Stimulated activated naive CD4-positive, alpha-beta T cell (primary cell): ENCODE measurements around the gene HDLBP.

Experiments
- DNase-seq, 6 experiments: peaks; one replicate each; lab custom pipeline; 2025; lab: John Stamatoyannopoulos, UW

The HDLBP gene

DNA sequence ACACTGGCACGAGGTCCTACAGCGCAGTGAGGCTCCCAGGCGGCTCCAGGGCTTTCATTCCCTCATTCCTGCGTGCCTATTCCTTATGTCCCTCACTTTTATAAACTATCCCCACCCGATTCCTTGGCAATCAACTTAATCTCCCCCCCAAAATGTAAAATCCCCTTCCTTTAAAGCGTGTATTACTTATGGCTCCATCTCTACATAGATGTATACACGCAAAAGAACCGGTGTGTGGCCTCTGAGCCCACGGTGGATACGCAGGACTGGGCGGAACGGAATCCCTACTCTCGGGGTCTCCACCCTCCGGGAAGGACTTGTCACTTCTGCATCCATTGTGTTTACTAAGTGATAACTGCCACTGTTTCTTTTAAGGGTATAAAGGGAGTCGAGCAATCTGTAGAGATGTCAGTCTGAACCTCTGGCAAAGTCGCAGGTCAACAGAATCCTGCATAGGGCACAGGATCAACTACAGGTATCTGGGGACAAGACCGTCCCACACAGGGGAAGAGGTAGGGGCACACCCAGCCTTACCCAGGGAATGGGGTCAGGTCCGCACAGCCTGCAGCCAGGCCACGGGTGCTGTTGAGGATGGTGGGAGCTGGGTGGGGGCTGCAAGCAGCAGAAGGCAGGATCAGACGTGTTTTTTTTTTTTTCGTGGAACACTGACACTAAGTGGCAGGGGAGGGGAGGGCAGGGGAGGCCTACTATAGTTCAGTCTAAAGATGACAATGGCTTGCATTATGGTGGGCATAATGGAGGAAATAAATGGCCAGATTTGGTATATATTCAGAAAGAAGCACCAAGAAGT lies 42.1 kb downstream of the HDLBP start:
- DNase-seq = peak in 2 of 6 experiments; percentile 4 to 17

GRCh38 chr2:241272303-241273209 lies 42.9 kb downstream of the HDLBP start:
- DNase-seq = peak in 4 of 6 experiments; percentile 26 to 46 (median 38)

GRCh38 chr2:241271706-241272302 lies 43.7 kb downstream of the HDLBP start:
- DNase-seq = peak; percentile 20 to 52 (median 37)

DNA sequence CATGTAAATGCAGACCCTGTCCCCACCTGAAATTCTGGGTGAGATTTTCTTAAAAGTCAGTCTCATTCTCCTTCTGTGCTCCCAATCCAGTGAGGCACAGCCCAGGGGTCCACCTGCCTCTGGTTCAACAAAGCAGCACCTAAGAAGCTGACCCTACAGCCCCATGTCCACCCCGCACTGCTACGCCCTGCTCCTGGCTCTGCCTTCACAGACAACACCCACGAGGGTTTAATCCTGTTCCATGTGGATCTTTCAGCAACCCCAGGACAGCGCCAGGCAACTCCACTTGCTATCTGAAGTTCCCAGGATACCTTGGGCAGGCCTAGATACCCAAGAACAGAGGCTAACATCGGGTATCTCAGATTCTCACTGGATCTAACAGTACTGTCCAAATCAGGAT lies 44.9 kb downstream of the HDLBP start:
- no peak for DNase-seq

DNA sequence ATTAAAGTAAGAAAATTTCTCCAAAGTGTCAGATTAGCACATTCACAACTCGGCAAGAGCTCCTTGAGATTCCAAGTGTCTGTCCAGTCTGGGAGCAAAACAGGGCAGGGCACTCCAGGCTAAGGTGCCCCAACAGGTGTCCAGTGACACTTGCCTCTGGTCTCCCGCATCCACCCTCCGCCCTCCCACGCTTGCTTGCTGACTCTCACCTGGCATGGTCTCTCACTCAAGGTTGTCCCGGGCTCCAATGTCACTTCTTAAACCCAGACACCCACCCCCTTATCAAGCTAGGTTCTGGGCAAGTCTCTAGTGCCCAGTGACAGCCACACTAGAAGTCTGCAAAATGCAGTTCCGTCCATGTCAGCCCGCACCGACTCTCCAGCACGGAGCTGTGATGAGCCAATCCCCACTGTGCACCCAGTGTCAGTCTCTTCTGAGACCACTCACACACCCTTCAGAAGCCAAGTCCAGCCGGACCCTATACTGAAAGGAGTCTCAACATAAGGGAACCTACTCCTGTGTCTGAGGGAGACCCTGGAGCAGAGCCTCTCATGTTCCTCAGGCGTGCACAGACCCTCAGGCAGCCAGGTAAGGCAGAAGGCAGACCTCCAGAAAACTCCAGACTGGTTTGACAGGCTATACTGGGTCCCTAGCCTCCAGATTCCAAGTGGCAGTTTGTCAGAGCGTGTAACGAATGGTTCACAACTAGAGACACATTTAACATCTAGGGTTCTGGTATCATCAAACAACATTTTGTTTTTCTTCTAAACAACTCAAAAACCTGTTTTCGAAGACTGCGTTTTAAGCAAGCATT lies 45.6 kb downstream of the HDLBP start:
- no peak for DNase-seq

GRCh38 chr2:241268716-241269445 lies 46.6 kb downstream of the HDLBP start:
- DNase-seq = no peak

- DNase-seq = no peak
Observed at GRCh38 chr2:241268306-241268705, 47.2 kb downstream of the HDLBP start.

DNA sequence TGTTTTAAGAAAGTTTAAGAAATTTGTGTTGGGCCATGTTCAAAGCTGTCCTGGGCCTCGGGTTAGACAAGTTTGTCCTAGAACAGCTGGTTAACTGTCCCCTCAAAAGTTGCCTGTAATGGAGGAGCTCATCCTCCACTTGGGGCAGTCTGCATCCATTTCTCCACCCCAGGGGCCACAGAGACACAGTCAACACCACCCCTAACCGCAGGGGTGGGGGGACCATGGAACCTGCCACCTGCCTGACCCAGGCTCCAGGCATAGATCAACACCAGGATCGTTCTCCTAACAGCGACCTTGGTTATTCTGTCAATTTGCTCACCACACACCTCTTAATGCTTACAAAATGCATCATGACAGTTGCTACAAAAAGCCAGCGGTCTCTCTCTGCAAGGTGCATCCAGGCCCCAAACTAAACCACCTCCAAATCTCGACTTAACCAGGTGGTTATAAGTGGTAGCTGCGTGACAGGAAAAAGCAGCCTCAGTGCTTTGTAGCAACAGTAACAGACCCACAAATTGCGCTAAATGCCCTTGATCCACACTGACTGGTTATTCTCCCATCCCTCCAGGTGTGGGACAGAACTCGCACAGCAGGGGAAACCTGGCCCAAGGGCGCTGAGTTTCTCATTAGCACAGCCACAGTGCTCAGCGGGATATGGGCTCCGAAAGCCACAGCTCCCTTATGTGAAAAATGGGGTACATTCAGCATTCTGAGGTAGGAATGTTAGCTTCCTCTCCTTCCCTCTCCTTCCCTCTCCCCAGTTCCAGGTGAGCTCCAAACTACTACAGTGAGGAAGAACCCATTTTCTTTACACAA lies 48.0 kb downstream of the HDLBP start:
- no peak for DNase-seq

DNA sequence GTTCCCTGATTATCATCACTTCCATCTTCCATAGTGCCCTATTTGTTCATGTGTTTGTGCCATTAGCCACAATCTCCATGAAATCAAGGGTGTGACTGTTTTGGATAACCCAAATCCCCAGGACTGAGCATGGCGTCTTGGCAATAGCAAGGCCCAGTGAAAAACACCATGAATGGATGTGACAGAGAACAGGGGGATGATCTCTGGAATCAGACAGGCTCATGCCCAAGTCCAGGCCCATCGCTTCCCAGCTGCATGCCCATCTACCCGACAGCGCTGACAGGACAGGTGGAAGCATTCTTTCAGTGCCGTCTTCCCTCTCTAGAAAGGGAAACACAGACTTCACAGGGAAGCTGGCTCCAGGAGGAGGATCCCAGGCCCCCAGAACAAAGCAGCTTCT lies 50.0 kb downstream of the HDLBP start:
- no peak for DNase-seq

DNA sequence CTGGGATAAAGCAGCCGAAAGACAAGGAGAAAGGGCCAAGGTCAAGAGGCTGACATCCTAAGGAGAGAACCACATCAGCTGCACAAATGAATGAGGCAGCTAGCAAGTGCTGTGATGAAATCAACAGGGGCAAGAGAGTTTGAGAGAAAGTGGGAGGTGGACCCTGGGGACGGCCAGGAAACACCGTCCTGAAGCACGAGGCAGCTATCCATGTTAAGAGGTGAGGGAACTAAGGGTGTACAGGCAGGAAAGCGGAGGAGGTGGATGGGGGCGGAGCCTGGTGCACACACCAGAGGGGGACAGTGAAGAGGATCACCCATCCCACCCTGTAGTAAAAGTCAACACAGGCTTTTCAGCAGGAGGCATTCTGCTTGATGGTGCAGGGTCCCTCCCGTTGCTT lies 52.4 kb downstream of the HDLBP start:
- DNase-seq = no peak

DNA sequence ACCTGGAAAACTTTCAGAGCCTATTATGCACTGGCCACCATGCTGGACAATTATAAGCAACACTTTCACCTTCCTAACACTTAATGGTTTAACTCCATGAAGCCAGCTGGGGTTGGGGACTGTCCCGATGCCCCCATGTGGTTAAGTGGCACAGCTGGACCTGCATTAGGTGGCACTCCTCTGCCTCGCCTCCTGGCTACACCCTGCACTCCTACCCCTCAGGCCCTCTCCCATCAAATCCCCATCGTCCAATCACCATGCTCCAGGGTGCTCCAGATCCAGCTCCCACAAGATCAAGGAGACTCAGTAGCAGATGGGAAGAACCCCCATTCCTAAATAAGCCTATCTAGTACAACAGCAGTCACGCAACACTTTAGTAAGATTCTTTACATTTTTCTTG lies 53.8 kb downstream of the HDLBP start:
- no peak for DNase-seq

GRCh38 chr2:241260911-241261310 lies 54.6 kb downstream of the HDLBP start:
- DNase-seq = no peak

DNA sequence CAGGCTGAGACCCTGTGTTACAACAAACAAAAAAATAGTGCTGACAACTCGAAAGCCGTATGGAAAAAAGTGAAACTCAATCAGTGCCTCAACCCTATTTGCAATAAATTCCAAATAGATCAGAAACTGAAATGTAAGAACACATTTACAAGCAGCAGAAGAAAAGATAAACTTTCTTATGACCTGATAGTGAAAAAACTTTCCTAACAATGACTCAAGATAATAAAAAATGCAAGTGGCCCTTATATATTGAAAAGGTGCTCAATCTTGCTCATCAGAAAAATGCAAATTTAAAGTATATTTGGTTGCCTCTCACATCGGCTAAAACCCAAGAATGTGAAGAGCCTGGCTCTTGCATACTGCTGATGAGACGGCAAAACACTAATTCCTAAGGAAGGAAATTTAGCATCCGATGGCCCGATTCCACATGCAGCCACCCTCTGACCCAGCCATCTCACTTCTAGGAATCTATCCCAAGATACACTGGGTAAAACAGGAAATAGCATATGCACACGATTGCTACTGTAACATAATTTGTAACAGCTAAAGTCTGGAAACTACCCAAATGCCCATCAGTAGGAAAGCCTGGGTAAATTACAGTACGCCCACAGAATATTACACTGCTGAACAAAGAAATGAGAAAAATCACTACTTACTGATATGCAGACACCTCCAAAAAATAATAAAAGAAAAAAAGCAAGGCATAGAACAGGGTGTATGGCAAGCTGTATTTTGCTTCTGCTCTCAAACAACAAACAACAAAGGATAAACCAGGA lies 56.8 kb downstream of the HDLBP start:
- DNase-seq = no peak

GRCh38 chr2:241257419-241258032 lies 57.9 kb downstream of the HDLBP start:
- DNase-seq = no peak

- no peak for DNase-seq
Observed at GRCh38 chr2:241256168-241256545, 59.3 kb downstream of the HDLBP start.

DNA sequence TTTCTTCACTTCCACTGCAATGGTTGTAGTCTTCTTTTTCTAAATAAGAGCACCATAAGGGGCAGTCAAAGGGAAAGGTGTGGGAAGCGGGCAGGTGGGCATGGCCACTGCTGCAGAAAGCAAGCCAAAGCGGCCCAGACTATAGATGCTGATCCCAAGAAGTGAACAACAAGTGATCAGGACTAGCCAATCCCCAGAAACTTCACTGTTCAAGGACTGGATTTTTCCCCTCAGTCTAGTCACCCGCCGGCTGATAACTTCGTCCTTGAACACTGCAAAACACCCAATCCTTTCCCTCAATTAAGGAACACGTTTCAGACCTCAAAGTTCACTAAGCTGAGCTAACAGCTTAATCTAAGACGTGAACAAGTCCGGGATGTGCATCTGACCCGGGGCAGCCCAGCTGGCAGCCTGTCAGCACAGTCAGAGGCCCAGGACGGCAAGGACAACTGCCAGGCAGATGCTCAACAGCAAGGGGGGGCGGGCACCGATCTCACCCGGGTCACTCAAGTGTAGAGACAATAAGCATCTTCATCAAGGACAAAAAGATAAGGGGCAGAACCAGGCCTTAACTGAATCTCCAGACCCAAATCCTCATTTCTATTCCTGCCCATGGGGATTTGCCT lies 59.8 kb downstream of the HDLBP start:
- DNase-seq = no peak

- DNase-seq = no peak
Observed at GRCh38 chr2:241254904-241255351, 60.5 kb downstream of the HDLBP start.

DNA sequence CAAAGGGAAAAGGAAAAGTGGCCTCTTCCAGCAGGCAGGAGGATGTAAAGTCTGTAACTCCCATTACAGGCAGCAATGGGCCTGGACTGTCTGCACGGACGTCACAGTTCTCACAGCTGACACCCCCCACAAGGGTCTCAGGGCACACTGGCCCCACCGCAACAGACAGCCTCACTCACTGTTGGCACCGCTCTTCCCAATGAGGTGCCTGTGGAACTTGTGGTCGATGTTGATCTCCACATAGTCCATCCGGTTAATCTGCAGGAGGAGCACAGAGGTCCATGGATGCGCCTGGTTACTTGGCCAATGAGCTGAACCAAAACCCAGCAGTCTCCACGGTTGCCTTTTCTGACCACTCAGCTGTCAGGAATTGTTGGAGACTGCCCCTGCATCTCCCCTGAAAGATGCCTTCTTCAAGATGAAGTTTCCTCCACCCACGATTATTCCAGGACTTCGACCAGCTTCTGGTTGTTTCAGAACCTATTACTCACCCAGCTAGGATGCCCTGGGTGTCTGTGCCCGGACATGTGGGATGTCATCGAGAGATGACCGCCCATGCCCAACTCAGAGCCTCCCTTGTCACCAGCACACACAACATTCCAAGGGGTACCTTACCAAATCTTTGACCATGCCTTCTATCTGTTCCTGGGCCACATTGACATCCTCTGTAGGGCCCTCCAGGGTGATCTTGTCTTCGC lies 62.5 kb downstream of the HDLBP start:
- DNase-seq = no peak
